Measurements from ENCODE around the gene SPSB4. TPM values are rescaled to one million over a fixed set of nuclear protein-coding genes. Genes with fewer than 3 reads are reported as not detected.

The SPSB4 gene
- total and polyA plus RNA-seq, 8 donors: 2.6 to 20.2 (median 11.1) TPM

DNA sequence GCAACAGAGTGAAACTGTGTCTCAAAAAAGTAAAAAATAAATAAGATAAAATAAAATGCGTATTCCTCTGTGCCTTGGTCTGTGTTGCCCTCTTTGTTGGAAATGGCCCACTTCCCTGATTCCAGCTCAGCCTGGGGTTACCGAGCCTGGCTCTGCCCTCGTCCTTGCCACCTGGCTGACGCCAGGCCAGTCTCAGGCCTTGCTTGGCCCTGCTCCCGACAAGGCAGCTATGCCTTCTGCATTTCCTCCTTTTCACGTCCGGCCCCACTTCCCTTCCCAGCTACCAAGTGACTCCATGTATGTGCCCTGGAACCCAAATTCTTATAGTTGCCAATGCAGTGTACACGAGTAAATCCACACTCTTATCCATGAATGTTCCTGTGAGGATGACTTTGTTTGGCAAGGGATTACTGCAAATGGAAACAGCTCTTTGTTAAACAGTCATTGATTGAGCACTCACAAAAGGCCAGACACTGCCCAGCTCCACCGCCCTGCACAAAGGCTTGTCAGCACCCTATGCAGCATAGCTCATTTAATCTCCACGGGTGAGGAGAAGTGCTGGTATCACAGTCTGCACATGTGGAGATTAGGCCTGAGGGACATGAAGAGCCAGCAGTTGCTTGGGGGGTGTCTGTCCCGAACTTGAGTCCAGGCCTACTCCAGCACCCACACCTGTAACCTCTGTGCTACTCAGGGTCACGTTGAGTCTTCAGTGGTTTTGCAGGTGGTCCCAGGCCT lies 25.1 kb downstream of the SPSB4 start:
- Histone ChIP-seq H3K36me3 (no peaks in the 10 kb centered on the region), H3K4me1 (peaks cover 4 to 29% (median 19%) of the 10 kb centered on the region in 3 donors), H3K4me3 (no peak overlapping the region), H3K27ac (peak overlapping the region in 3 of 4 donors; percentile 9 to 57 (median 10)), H3K27me3 (no peaks in the 10 kb centered on the region), H3K9me3 (no peaks in the 10 kb centered on the region)
- 41 to 43% methylated on average over 12 of the region's 12 CpGs for WGBS, 2 donors
- intact Hi-C loops (cut with DNase I): no loop called here
- ATAC-seq (peak; percentile 87 to 93 (median 87)), DNase-seq (peak; percentile 67 to 88 (median 82)), FAIRE-seq (no peak)
- TF ChIP-seq, protein P1, sequence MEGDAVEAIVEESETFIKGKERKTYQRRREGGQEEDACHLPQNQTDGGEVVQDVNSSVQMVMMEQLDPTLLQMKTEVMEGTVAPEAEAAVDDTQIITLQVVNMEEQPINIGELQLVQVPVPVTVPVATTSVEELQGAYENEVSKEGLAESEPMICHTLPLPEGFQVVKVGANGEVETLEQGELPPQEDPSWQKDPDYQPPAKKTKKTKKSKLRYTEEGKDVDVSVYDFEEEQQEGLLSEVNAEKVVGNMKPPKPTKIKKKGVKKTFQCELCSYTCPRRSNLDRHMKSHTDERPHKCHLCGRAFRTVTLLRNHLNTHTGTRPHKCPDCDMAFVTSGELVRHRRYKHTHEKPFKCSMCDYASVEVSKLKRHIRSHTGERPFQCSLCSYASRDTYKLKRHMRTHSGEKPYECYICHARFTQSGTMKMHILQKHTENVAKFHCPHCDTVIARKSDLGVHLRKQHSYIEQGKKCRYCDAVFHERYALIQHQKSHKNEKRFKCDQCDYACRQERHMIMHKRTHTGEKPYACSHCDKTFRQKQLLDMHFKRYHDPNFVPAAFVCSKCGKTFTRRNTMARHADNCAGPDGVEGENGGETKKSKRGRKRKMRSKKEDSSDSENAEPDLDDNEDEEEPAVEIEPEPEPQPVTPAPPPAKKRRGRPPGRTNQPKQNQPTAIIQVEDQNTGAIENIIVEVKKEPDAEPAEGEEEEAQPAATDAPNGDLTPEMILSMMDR (IDR thresholded peaks at IDR 0.05): no peak

DNA sequence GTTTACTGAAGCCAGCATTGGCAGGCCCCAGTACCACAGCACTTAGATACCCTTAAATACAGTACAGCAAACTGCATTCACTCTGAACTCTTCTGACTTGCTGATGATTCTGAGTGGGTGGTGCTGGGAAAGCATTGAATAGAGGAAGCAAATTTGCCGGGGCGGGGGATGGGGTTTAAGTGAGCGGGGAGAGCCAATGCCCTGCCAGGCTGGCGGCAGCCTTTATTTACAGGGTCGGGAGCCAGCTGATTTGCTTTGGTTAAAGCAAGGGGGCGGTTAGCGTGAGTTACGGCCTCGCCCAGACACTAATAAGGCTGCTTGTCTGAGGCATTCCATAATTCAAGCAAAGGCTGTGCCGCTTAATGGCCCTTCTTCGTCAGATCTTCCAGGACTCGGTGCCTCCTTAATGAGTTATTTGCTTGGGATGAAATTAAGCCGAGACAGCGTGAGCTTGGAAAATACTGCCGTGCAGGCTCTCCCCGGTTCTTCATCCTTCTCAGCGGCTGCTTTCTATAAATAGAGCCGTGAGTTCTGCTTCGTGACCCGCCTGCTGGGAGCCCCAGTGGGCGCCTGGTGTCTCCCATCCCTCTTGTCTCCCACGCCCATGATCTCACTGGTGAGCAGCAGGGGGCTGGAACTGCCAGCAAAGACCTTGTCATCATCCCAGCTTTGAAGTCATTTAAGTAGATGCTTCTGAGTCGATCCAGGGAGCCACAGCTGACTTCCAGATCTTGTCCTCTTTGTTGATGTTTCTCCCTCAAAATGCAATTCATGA lies 25.8 kb downstream of the SPSB4 start:
- intact Hi-C loops (cut with DNase I): no loop called here
- WGBS, 2 donors: 39 to 41% methylated on average over 23 of the region's 23 CpGs
- Histone ChIP-seq H3K27ac (peak overlapping the region in 2 of 4 donors; percentile 9 to 57), H3K9me3 (no peaks in the 10 kb centered on the region), H3K4me3 (peak overlapping the region in 1 of 4 donors; percentile 17), H3K4me1 (peaks cover 0 to 21% (median 14%) of the 10 kb centered on the region in 3 donors), H3K36me3 (no peaks in the 10 kb centered on the region), H3K27me3 (no peaks in the 10 kb centered on the region)
- no peak for FAIRE-seq
- DNase-seq: peak in 2 of 6 donors; percentile 56 to 71
- TF ChIP-seq, protein P1 (IDR thresholded peaks at IDR 0.05): no peak
- ATAC-seq: peak; percentile 36 to 70 (median 56)

DNA sequence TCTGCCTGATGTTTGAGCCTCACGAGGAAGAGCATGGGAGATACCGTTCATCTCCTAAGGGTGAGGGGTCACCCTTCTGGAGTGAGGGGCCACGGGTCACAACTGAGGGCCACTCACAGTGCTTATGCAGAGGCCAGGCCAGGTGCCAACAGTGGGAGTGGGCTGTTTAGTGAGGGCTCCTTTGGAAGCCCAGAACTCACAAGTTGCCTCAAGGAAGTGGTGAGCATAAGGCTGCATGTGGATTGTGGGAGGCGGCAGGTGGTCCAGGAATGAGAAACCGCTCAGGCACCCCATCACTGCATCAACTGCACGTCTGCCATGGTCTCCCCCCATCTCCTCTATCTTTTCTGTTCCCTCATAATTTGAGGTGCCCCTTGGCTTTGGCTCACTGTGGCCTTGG lies 26.5 kb downstream of the SPSB4 start:
- FAIRE-seq (no peak), DNase-seq (no peak)

DNA sequence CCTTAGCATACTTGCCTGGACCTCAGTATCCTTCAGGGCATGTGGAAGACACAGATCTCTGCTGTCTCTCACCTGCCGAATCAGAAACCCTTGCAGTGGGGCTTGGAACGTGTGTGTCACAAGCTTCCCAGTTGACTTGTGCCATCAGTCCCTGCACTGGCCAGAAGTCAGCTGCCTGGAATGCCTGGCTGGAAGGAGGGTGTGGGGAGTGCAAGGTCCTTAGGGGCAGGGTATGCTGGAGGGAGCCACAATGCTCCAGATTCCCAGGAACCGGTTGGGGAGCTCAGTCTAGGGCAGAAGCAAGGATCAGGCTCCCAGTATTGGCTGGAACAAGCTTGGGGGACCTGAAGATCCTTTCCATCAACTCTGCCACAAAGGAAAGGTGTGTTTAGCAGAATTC lies 27.1 kb downstream of the SPSB4 start:
- Histone ChIP-seq H3K4me1 (peaks cover 0 to 17% (median 14%) of the 10 kb centered on the region in 3 donors), H3K4me3 (no peak overlapping the region), H3K36me3 (no peaks in the 10 kb centered on the region), H3K27me3 (no peaks in the 10 kb centered on the region), H3K27ac (no peak overlapping the region), H3K9me3 (no peaks in the 10 kb centered on the region)
- 53% methylated on average over 3 of the region's 3 CpGs for WGBS, 2 donors
- TF ChIP-seq, protein P1 (IDR thresholded peaks at IDR 0.05): no peak
- intact Hi-C loops (cut with DNase I): no loop called here
- FAIRE-seq (no peak), ATAC-seq (no peak), DNase-seq (no peak)

More for the DNA sequence above, 26.5 kb downstream of the SPSB4 start:
- intact Hi-C loops (cut with DNase I): no loop called here
- Histone ChIP-seq H3K27ac (no peak overlapping the region), H3K4me3 (no peak overlapping the region), H3K36me3 (no peaks in the 10 kb centered on the region), H3K9me3 (no peaks in the 10 kb centered on the region), H3K27me3 (no peaks in the 10 kb centered on the region), H3K4me1 (peaks cover 0 to 17% (median 14%) of the 10 kb centered on the region in 3 donors)
- ATAC-seq: no peak
- TF ChIP-seq, protein P1 (IDR thresholded peaks at IDR 0.05): no peak
- WGBS, 2 donors: 86 to 87% methylated on average over 6 of the region's 6 CpGs

Measured in pancreas (tissue), 10 donors.